Adipose tissue (tissue), 3 donors: Measurements from ENCODE around the gene THBS3. TPM values are rescaled to one million over a fixed set of nuclear protein-coding genes. Genes with fewer than 3 reads are reported as not detected.

Experiments
- H3K27ac ChIP-seq: one replicate; pipeline ENCODE4 v1.5.1; 2013; ENCODE audit warnings: low read depth, low read length
- WGBS, 3 donors: extraction: QIAGEN DNeasy Blood & Tissue Kit; methylation state at CpG; one replicate each; pipeline ENCODE4 v1.1.7; 2013; 5-methylcytosine and 5-hydroxymethylcytosine counted together
- polyA plus RNA-seq, 3 donors: library from polyadenylated mRNA; stranded (reverse); fragments of 200-250 nt; gene quantifications; one replicate each; pipeline ENCODE4 v1.2.3, GENCODE V29; 2013
- donor health status: healthy with polysubstance abuse.
- donor health status: Bipolar disorder and iron deficiency.
- donor health status: healthy.

The THBS3 gene
- polyA plus RNA-seq, 3 donors: 12.0 to 31.5 (median 13.7) TPM

DNA sequence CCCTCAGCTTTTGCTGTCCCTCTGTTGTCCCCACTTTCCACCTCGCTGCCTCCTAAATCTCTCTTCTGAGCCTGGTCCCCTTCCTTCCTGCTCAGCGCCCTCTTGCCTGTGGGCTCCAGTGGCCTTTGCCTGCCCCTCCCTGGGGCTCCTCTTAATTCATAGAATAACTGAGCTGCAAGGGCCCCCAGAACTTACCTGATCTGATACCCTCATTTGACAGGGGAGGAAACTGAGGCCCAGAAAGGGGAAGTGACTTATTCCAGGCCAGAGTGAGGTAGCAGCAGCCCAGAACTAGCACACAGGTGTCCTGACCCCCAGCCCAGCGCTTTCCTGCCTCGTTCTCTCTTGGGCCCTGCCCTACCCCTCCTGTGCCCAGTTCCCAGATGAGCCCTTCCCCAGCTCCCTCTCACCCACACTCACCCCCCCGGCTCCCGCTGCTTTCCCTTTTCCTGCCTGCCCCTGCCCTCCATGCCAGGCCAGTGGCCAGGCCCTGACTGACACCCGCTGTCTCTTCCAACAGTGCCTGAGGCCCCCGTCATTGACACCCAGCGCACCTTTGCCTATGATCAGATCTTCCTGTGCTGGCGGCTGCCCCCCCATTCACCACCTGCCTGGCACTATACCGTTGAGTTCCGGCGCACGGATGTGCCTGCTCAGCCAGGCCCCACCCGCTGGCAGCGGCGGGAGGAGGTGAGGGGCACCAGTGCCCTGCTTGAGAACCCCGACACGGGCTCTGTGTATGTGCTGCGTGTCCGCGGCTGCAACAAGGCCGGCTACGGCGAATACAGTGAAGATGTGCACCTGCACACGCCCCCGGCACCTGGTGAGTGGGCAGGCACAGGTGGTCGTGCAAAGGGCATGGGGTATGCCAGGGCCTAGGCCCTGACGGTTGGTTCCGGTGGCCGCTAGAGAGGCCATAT is 28.3 kb downstream of the THBS3 start:
- 87 to 93% (median 91%) methylated on average over 31 of the region's 31 CpGs for WGBS, 3 donors
- H3K27ac ChIP-seq: no peak overlapping the region

DNA sequence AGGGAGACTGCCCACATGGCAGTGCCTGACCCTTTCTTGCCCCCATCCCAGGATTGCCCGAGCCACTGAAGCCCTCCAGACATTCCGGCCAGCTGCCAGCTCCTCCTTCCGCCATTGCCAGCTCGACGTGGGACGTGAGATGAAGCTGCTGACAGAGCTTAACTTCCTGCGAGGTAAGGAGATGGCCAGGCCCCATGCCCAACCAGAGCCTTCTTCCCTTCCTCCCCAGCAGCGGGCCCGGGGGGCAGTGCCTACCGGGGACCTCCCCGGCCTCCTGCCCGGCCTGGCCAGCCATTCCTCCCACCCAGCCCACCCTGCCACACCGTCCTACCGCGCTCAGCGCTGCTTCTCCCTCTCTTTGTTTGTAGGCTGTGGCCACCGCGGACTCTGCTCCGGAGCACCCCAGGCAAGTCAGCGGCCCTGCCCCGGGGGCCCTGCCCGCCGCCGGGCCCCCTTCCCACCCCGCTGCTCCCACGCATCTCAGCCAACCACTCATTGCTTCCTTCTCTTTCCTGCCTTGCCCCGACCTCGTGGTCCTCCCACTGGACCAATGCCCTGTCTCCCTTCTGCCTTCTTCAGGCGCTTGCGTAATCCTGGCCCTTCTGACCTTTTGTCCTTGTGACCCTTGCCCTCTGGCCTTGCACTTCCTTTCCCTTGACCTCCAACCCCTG is 29.1 kb downstream of the THBS3 start:
- 73 to 89% (median 81%) methylated on average over 18 to 30 of the region's 30 CpGs for WGBS, 3 donors
- no peak overlapping the region for H3K27ac ChIP-seq

- WGBS, 3 donors: 94 to 98% (median 96%) methylated on average over 9 of the region's 9 CpGs
- H3K27ac ChIP-seq: no peak overlapping the region
Observed at GRCh38 chr1:155177918-155178281, 29.8 kb downstream of the THBS3 start.

DNA sequence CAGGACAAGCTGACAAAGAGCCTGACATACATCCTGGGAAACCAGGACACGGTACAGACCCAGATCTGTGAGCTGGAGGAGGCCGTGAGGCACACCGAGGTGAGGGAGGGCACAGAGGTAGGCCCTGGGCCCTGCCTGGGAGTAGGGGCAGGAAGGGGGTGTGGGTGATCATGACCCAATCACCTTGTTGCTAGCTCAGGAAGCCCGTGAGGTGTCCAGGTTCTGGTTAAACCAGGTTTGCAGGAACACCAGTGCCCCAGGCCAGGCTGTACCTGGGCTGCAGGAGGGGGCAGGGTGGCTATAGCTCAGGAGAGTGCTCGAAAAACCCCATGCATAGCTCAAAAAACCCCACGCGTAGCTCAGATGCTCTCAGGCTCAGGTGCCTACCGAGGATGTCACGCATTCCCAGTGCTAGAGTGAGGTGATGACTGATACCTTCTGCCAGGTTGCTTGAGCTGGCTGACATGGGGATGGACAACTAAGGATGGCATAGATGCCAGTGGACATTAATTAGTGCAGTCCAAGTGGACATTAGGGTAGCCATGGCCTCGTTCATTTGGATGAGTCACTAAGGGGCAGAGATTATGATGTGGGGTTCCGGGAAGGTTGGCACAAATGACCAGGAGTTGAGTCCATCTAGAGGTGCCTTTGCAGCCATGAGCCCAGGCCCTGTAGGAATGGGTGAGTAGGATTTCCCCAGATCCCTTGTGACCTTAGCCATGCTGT is 30.3 kb downstream of the THBS3 start:
- H3K27ac ChIP-seq: no peak overlapping the region
- WGBS, 3 donors: 65 to 81% (median 75%) methylated on average over 11 of the region's 11 CpGs

DNA sequence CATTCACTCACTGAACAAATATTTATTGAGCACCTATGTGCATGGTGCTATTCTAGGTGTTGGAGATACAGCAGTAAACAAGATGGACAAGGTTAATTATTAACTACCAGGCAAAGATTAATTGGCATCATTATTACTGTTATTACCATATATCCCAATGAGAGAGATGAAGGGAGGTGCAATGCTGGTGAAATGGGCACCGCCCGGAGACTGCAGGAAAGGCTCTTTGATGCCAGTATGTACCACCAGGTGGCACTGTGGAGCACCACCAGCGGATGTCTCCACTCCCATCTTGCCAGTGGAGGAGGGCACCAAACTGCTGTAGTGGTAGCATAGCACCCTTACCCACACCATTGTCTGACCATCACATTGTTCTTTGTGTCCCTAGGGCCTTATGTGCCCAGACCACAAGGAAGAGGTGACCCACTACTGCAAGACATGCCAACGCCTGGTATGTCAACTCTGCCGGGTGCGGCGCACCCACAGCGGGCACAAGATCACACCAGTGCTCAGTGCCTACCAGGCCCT is 31.1 kb downstream of the THBS3 start:
- 59 to 63% (median 61%) methylated on average over 8 of the region's 8 CpGs for WGBS, 3 donors
- H3K27ac ChIP-seq: no peak overlapping the region

DNA sequence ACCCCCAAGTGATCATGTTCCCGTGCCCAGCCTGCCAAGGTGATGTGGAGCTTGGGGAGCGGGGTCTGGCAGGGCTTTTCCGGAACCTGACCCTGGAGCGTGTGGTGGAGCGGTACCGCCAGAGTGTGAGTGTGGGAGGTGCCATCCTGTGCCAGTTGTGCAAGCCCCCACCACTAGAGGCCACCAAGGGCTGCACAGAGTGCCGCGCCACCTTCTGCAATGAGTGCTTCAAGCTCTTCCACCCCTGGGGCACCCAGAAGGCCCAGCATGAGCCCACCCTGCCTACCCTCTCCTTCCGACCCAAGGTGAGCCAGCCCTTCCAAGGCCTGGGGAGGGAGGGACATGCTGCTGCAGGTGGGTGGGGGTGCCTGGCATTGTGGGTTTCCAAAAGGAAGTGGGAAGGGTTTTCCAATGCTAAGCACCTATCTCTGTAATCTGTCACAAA is 31.7 kb downstream of the THBS3 start:
- 57 to 76% (median 74%) methylated on average over 9 of the region's 9 CpGs for WGBS, 3 donors
- H3K27ac ChIP-seq: no peak overlapping the region

DNA sequence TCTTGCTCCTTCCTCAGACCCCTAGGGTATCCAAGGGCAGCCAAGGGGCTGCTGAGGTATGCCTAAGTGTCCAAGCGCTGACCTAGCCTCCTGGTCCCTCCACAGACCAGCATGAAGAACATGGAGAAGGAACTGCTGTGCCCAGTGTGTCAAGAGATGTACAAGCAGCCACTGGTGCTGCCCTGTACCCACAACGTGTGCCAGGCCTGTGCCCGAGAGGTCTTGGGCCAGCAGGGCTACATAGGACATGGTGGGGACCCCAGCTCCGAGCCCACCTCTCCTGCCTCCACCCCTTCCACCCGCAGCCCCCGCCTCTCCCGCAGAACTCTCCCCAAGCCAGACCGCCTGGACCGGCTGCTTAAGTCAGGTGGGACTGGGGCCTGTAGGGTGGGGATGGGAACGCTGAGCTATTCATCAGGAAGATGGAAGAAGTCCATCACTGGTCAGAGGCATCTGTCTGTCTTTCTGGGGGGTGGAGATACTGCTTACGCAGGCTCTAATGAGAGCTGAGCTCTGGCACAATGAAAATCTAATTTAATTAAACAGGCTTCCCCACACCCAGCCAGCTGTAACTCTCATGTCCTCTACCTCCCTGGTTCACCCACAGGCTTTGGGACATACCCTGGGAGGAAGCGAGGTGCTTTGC is 32.3 kb downstream of the THBS3 start:
- no peak overlapping the region for H3K27ac ChIP-seq

GRCh38 chr1:155174324-155175280 is 33.1 kb downstream of the THBS3 start:
- H3K27ac ChIP-seq: no peak overlapping the region
- 10 to 17% (median 14%) methylated on average over 28 to 35 of the region's 35 CpGs for WGBS, 3 donors

More for the DNA sequence above, 32.3 kb downstream of the THBS3 start:
- WGBS, 3 donors: 88 to 91% (median 89%) methylated on average over 11 to 12 of the region's 12 CpGs

GRCh38 chr1:155173478-155174323 is 34.0 kb downstream of the THBS3 start, which contains the start of gene TRIM46:
TSS of gene TRIM46 (plus strand) at chr1:155173849. CDS start at chr1:155173967, 118 bp downstream.
- WGBS, 3 donors: 2 to 4% (median 4%) methylated on average over 36 to 38 of the region's 38 CpGs
- H3K27ac ChIP-seq: peak within 1 kb of the TSS; percentile 34

GRCh38 chr1:155172732-155173477 is 34.8 kb downstream of the THBS3 start, which contains the start of gene KRTCAP2:
TSS of gene KRTCAP2 (minus strand) at chr1:155173304. CDS start at chr1:155173224, 80 bp downstream.
- 0 to 1% (median 0%) methylated on average over 54 to 57 of the region's 57 CpGs for WGBS, 3 donors
- peak within 1 kb of the TSS; percentile 34 for H3K27ac ChIP-seq

DNA sequence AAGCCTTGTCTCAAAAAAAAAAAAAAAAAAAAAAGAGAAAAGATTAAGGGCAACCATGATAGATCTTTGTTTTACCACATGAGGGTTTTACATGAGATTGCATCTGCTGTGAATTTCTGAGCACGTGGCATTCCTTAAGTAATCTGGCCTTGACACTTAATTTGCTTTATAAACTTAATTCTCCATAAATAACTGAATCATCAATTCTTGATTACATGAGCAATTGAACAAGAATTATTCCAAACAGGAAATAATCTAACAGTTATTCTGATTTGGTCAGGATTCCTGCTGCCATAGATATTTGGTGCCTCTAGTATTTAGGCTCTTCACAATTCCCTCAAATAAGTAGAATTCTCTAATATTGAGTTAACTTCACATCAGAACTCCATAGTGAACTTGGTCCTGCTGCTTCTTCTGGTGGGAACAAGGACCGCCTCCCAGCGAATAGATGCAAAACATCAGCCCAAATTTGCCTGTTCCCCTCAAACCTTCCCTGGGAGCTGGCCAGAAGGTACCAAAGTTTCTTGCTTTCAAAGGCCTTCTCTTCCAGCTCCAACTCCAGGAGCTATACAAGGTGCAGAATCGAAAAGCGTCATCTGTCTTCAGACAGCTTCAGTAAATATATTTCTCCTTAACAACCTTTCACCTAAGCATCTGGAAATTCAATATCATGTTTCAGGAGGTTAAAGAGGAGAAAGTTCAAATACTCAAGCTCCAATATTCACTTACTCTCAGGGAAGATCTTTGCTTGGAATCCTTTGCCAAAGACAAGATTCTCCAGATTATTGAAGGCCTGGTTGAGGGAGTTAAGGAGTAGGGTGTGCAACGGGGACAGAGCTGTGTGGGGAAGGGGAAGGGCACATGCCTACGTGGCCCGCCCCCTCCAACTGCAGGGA is 35.6 kb downstream of the THBS3 start:
- WGBS, 3 donors: 31 to 42% (median 41%) methylated on average over 8 of the region's 8 CpGs
- H3K27ac ChIP-seq: no peak overlapping the region

DNA sequence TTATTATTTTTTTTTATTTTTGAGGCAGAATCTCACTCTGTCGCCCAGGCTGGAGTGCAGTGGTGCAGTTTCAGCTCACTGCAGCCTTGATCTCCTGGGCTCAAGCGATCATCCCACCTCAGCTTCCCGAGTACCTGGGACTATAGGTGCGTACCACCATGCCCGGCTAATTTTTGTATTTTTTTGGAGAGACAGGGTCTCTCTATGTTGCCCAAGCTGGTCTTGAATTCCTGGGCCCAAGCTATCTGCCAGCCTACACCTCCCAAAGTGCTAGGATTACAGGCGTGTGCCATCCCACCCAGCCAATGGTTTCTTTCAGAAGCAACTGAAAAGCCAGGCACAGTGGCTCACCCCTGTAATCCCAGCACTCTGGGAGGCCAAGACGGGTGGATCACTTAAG is 36.9 kb downstream of the THBS3 start:
- WGBS, 3 donors: 89 to 92% (median 90%) methylated on average over 7 of the region's 7 CpGs
- no peak overlapping the region for H3K27ac ChIP-seq

DNA sequence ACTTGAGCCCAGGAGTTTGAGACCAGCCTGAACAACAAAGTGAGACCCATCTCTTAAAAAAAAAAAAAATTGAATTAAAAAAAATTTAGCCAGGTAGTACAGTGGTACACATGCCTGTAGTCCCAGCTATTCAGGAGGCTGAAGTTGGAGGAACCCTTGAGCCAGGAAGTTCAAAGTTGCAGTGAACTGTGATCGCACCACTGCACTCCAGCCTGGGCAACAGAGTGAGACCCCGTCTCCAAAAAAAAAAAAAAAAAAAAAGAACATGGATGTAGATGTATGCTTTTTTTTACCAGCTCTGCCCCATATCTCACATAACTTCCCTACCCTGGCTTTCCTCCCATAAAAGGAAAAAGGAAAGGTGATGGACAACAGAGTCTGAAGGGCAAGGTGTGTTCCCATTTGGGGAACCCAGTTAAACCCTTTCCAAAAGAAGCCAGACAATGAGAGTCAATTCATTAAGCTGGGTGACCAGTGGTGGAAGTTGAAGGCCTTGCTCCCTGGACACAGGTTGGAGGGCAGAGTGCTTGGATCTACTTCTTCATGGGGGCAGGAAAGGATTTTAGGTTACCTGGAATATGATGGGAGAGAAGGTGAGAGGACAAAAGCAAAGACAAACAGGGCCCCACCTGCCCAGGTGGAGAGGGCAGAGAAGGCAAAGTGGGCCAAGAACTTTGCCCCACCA is 37.5 kb downstream of the THBS3 start:
- no peak overlapping the region for H3K27ac ChIP-seq
- WGBS, 3 donors: 95 to 100% (median 100%) methylated on average over 1 to 2 of the region's 2 CpGs

DNA sequence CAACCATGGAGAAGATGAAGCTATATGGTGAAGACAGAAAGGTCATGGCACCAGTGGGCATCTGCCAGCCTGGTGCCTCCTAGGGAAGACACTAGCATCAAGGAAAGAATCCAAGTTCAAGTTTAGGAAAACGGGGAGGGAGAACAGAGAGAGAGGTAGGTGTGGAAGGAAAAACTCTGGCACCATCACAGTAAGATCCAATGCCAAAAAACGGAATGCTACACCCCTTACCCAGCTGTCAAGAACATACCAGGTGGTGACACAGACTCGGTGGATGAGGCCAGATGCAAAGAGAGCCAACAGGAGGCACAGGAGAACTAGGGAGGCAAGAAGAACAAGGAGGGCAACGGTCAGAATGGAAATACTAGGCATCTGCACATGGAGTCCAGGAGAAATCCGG is 38.2 kb downstream of the THBS3 start:
- 71 to 81% (median 76%) methylated on average over 5 of the region's 5 CpGs for WGBS, 3 donors

More for the DNA sequence above, 38.2 kb downstream of the THBS3 start:
- H3K27ac ChIP-seq: no peak overlapping the region
